GM19025 (cell line): Measurements from ENCODE around the gene ULK4.
A peak's percentile ranks its signal among the peaks of the same experiment; 100 is the strongest.
"Not testable (repeated sequence)": the region's sequence is repeated elsewhere in the genome, so short reads cannot be mapped to it uniquely, and the experiment has no call there.

Source experiments
- ATAC-seq: cut with Tn5 transposase; IDR thresholded peaks from one replicate; pipeline ENCODE4 v1.9.1; 2021; ENCODE audit warnings: mild to moderate bottlenecking, low read depth, moderate library complexity; ENCODE audit not compliant: unreplicated experiment

The ULK4 gene

DNA sequence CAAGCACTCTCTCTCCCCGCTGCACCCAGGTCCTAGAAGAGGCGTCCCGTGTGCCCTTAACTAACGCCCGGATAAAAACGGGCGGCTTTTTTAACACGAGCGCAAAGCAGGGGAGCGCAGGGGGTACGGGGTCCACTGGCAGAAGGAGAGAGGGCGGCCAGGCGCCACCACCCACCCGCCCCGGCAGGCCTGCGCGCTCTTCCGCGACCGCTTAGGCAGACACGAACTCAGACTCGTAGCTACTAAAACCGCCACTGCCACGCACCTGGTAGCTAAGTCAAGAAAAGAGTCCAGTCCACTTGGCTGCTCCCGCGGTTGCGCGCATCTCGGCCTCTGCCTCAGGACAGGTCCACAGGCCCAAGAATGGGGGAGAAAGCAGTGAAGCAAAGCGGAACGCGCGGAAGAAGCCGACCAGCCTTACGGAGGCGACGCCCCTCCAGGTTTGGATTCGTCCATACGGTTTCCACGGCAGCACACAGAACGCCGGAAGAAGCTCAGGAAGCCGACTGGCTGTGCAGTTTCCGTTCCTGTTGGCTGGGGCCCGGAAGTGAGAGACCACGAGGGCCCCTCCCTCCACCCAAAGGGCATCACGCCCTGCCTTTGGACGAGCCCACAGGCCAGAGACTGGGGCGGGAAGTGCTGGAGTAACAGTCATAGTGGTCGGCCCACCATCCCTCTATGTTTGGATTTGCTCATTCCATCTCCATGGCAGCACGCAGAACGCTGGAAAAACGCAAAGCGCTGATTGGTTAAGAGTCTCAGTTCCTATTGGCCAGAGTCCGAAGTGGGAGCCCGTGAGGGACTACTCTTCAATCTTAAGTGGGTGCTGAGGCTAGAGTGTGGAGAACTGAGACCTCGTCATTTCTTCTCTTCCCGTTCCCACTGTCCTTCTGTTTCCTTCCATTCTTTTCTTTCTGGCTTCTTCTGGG lies at the start of gene ULK4:
Gene ULK4, minus strand, starts transcription at position 353 of the 929 bp plus-strand sequence. CDS start 7,344 bp downstream, outside the sequence.
- ATAC-seq: peak; percentile 95

DNA sequence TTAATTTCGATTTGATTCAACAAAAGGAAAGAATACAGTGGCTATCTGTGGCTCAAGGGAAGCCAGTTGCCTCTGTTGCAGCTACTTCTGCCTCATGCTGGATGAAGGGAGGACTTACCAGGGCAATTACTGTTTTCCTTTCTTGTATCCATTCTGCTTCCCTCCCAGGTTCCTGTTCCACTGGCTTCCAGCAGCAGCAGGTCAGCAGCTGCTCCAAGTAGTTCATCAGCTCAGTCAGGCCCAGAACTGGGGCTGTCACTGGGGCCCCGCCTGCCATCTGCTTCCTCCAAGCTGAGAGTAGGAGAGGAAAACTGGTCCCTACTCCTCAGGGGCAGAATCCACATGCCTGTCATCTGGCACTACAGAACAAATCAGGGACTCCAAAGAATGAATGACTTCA lies 48.6 kb upstream of the ULK4 start:
- no peak for ATAC-seq

DNA sequence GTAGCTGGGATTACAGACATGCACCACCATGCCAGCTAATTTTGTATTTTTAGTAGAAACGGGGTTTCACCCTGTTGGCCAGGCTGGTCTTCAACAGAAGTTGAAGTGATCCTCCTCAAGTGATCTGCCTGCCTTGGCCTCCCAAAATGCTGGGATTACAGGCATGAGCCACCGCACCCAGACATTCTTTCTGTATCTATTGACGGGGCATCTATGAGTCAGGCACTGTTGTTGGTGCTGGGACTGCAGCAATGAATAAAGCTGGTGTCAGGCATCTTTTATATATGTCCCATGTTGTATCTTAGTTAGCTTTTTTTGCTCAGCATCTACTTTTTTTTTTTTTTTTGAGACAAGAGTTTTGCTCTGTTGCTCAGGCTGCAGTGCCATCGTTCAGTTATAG lies 47.6 kb upstream of the ULK4 start:
- ATAC-seq: no peak

DNA sequence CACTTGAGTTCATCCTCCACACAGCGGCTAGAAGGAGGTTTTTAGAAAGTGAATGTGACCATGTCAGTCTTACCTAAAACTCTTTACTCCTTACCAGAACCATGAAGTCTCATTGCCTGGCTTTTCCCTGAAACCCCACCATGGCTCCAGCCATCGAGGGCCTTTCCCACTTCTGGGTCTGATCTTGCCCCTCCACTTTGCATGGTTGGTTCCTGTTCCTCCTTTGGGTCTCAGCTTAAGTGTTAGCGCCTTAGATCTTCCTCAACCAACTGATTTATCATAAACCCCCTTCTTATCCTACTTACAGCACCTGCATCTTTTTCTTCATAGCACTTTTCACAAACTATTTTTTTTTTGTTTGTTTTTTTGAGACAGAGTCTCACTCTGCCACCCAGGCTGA lies 45.9 kb upstream of the ULK4 start:
- no peak for ATAC-seq

DNA sequence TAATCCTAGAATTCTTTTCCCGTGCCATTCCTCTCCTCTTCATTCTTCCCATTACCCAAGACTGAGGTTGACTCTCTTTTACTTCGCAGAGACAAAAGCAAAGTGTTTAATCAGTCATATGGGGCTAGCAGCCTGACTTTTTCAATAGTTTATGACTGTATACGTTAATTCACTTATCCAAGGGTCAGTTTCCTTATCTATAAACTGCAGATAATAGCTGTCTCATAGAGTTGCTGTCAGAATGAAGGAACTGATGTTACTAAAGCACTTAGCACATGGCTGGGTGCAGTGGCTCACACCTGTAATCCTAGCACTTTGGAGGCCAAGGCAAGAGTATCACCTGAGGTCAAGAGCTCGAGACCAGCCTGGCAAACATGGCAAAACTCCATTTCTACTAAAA lies 43.5 kb upstream of the ULK4 start:
- no peak for ATAC-seq

DNA sequence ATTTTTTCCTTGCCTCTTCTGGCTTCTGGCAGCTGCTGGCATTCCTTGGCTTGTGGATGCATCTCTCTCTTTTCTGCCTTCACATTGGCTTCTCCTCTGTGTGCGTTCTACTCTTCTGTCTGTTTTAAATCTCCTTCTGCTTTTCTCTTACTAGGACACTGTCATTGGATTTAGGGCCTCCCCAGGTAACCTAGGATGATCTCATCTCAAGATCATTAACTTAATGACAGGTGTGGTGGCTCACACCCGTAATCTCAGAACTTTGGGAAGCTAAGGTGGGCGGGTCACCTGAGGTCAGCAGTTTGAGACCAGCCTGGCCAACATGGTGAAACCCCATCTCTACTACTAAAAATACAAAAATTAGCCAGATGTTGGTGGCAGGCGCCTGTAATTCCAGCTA lies 40.9 kb upstream of the ULK4 start:
- no peak for ATAC-seq

DNA sequence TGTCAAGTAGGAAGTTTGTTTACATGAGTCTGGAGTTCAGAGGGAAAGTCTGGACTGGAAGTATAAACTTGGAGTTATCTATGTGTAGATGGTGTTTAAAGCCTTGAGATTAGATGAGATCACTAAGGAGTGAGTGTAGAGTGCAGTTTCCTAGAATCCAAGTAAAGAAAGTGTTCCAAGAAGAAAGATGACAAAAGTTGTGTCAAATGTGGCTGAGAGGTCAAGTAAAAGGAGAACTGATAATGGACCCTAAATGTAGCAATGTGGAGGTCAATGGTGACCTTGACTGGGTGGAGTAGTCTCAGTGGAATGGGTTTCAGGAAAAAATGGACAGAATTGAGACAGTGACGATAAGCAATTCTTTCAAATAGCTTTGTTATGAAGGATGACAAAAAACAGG lies 39.9 kb upstream of the ULK4 start:
- no peak for ATAC-seq

DNA sequence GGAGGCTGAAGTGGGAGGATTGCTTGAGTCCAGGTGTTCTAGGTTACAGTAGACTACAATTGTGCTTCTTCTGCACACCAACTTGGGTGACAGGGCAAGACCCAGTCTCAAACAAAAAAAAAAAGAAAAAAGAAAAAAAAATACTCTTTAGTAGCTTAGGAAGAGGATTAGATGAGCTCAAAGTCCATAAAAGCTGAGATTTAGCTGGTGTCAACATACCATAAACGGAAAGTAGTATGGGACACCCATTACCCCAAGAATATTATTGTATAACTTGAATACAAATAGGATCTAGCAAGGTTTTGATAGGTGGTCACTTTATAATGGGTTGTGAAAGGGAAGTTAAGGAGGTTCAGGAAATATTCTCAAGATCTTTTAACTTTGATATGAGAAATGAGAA lies 38.0 kb upstream of the ULK4 start:
- ATAC-seq: no peak

DNA sequence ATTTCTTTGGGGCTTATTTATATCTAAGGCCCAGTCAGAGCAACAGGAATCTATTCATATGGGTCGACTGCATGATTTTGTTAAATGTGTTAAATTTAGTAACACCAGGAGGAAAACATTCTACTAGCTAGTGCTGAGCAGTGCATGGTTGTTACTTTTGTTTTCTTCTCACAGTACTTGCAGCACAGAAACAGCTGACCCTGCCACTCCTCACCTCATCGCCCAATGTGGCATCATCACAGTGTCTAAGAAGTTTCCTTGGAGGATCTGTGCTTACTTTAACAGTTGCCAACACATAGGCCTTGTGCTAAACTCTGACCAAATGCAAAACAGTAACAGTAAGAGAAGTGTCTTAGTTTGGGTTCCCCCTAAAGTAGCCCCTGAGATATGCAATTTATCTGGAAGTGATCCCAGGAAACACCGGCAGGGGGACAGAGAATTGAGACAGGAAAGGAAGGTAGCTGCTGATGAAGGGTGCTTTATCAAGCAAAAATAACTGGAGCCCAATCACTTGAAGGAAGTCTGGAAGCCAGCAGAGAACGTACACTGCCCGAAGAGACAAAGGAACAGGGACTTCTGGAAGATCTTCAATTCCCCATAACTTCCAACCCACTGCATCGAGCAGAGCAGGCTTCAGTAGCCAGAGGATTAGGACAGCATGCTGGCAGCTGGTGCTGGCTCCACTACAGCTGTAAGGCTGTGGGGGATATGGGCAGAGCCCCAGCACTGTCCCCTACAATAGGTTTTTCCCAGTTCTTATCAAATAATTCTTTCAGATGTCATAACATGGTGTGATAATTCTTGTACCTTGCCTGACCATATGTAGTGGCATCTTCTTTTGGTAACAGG lies 36.0 kb upstream of the ULK4 start:
- ATAC-seq: no peak

DNA sequence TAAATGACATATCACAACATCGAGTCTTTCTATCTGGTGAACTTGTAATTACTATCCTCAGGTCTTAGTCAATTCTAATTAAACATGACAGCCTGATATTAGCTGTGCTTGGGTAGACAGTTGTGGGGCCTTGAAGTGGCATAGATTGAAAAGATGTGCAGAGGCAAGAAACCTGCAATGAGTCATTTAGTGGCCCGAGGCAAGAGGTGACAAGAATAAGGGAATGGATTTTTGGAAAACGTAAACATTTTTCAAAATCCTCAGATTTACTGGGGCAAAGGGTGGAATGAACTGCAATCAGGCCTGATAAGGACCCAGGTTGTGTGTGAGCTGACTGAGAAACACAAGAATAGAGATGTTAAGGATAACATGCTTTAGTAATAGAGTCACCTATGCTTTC lies 29.5 kb upstream of the ULK4 start:
- ATAC-seq: no peak

DNA sequence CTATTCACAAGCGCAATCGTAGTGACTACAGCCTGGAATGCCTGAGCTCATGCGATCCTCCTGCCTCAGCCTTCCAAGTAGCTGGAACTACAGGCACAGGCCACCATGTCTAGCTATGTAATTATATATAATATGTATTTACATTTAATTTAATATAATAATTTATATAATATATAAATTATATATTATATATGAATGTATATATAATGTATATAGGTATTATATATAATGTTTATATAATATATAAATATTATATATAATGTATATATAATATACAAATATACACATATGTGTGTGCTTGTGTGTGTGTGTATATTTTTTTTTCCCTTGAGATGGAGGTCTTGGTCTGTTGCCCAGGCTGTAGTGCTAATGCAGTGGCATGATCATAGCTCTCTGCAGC lies 27.6 kb upstream of the ULK4 start:
- ATAC-seq: no peak

DNA sequence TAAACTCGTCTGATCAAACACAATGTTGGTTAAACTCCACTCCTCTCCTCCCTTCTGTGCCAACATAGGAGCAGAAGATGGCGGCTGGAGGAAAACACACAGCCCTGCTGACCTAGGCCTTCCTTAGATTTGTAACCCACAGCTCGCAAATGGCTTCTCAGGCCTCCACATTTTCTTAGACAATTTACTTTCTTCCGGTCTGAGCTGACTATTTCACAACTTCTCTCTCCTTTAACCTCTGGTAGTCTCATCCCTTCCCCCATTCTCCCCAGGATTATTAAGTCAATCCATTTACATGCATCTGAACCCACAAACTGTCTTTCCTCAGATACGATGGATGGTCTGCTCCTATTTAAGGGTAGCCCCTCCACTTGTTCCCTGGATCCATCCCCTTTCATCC lies 25.7 kb upstream of the ULK4 start:
- no peak for ATAC-seq

DNA sequence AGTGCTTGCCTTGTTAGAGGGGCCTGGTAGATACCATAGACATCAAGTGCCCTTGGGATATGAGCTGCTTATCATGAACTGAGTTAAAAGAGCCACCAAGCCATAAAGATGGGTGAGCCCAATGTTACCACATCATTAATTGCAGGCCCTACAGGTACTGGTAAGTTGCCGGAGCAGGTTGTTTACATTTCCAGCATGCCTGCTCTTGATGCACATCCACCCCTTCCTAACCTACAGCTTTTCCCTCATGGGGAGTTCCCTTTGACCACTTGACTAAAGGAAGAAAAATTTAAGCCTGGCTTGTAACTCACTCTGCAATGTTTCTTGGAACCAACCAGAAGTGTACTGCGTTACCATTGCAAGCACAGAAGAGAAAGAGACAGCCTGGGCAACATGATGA lies 24.7 kb upstream of the ULK4 start:
- ATAC-seq: no peak

DNA sequence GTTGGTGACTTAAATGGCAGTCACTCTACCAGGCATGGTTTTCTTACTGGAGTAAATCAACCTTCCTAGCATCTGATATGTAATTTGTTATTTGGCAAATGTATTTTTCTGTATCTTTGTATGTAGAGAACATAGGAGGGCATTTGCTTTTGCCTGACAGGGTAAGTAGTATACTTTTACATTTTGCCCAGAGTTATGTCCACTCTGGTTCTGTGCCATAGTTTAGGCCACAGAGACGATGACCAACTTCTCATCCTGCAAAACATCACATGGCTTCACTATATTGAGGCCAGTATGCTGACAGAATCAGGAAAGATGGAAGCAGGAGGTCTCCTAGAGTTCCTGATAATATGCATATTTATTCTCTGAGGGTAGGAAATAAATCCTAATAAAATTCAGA lies 23.1 kb upstream of the ULK4 start:
- ATAC-seq: no peak

DNA sequence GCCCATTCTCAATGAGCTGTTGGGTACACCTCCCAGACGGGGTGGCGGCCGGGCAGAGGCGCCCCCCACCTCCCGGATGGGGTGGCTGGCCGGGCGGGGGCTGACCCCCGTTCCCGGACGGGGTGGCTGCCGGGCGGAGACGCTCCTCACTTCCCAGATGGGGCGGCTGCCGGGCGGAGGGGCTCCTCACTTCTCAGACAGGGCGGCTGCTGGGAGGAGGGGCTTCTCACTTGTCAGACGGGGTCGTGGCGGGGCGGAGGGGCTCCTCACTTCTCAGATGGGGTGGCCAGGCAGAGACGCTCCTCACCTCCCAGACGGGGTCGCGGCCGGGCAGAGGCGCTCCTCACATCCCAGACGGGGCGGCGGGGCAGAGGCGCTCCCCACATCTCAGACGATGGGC lies 21.2 kb upstream of the ULK4 start:
- ATAC-seq: not testable (repeated sequence)

DNA sequence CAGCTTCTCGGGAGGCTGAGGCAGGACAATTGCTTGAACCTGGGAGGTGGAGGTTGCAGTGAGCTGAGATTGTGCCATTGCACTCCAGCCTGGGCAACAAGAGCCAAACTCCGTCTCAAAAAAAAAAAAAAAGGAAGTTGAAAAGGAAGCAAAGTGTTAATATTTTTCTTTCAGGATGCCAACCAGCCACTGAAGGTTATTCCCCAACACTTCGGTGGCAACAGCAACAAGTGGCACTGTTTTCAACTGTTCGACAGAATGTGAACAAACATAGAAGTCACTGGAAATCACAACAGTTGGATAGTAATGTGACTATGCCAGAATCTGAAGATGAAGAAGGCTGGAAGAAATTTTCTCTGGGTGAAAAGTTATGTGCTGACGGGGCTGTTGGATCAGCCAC lies 15.5 kb upstream of the ULK4 start:
- not testable (repeated sequence) for ATAC-seq

DNA sequence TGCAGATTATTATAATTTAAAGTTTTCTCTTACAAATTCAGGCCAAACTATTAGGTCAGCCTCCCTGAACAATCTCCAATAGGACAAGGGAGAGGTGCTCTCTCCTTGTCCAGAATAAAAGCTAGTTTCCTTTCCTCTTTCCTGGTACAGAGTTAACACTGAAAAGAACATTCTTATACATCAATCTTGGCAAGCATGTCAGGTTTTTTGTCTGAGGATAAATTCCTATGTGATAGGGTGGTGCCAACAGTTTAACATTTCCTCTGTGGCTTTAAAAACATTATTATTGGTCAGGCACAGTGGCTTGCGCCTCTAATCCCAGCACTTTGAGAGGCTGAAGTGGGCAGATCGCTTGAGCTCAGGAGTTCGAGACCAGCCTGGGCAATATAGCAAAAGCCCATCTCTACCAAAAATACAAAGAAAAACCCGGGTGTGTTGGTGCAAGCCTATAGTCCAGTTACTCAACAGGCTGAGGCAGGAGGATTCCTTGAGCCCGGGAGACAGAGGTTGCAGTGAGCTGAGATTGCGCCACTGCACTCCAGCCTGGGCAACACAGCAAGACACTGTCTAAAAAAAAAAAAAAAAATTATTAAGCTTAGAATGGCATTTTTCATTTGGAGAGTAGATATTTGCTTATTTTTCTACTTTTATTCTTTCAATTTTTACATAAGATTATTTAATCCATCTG lies 13.7 kb upstream of the ULK4 start:
- ATAC-seq: no peak

DNA sequence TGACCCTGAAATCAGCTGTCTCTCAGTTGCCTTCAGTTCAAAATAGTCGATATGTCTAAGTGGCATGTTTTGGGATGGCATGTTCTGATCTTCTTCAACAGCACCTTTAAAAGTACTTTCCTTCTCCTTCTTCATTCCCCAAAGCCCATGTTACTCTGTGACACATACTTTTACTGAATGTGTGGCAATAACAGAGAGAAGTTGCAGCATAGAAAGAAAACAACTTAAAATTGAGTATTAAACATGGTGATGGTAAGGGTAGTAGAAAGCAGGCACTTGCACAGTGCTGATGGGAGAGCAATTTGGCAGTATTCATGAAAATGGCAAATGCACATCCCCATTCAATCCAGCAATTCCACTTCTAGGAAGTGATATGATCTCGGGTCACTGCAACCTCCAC lies 12.3 kb upstream of the ULK4 start:
- ATAC-seq: no peak

DNA sequence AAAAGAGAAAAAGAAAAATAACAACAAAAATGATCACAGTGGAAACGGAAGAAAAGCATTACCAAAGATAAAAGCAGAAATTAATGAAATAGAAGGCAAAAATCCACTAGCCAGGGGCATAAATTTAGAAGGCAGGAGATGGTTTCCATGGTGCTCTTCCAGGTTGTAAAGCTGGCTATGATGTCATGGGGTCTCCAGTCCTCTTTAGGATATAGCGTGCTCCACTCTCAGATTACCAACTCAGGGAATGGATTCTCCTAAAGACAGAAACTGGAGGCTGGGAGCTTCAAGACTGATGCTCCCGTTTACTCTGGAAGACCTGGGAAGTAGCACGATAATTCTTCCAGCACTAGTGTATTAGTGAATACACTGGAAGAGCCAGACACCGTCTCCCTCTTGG lies 10.9 kb upstream of the ULK4 start:
- ATAC-seq: no peak

DNA sequence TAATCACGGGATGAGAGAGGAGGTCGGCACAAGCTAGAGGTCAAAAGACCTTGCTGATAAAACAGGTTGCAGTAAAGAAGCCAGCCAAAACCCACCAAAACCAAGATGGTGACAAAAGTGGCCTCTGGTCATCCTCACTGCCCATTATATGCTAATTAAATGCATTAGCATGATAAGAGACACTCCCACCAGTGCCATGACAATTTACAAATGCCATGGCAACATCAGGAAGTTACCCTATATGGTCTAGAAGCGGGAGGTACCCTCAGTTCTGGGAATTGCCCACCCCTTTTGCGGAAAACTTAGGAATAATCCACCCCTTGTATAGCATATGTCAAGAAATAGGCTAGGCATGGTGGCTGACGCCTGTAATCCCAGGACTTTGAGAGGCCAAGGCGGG lies 4.3 kb upstream of the ULK4 start:
- ATAC-seq: no peak

DNA sequence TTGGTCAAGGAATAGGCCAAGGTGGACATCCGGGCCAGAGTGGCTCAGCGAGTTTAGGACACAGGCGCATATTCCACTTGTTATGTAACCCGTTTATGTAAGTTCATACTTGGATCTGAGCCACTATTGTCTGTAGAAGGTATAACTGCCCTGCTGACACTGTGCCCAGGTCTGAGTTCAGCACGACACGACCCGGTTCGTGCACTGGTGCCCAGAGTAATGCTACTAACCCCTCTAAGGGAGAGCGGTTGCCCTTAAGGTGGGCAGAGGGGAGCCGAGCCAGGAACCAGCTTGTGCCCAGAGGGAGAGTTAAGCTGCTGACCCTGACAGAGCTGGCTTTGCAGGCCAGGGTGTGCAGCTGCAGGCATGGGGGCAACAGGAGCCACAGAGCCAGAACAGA lies 1.9 kb upstream of the ULK4 start:
- no peak for ATAC-seq
